EH (cell line): ENCODE data around the gene ZNF646.
A peak's percentile ranks its signal among the peaks of the same experiment; 100 is the strongest.

Source experiments
- DNase-seq: peaks from one replicate; pipeline ENCODE4 v3.0.0-alpha.2; 2015; ENCODE audit warnings: low read depth

ZNF646 gene

GRCh38 chr16:31073970-31074813 is at the start of gene ZNF646, which contains the start of gene ZNF668:
TSS of gene ZNF646 (plus strand) at chr16:31074422. CDS start at chr16:31076325, 1,903 bp downstream.
TSS of gene ZNF668 (minus strand) at chr16:31074240. CDS start at chr16:31064459, 9,781 bp downstream.
- DNase-seq = peak; percentile 99

- DNase-seq = no peak
Observed at GRCh38 chr16:31025339-31025738, 48.9 kb upstream of the ZNF646 start.

- no peak for DNase-seq
Observed at GRCh38 chr16:31029272-31029671, 45.0 kb upstream of the ZNF646 start.

GRCh38 chr16:31031276-31031675 is 42.9 kb upstream of the ZNF646 start:
- DNase-seq = no peak

- DNase-seq = peak; percentile 97
Observed at GRCh38 chr16:31032736-31033708, 41.2 kb upstream of the ZNF646 start, which contains the start of gene STX4. TSS of gene STX4 (plus strand) at chr16:31033558. CDS start at chr16:31033806, 248 bp downstream.

- DNase-seq = peak; percentile 87
Observed at GRCh38 chr16:31033709-31034492, 40.3 kb upstream of the ZNF646 start.

- DNase-seq = no peak
Observed at GRCh38 chr16:31036691-31037090, 37.5 kb upstream of the ZNF646 start.

GRCh38 chr16:31038993-31039392 is 35.2 kb upstream of the ZNF646 start:
- no peak for DNase-seq

GRCh38 chr16:31042866-31043265 is 31.4 kb upstream of the ZNF646 start:
- no peak for DNase-seq

GRCh38 chr16:31043352-31043751 is 30.9 kb upstream of the ZNF646 start:
- no peak for DNase-seq

- no peak for DNase-seq
Observed at GRCh38 chr16:31043898-31044481, 30.2 kb upstream of the ZNF646 start.

- no peak for DNase-seq
Observed at GRCh38 chr16:31050280-31051030, 23.8 kb upstream of the ZNF646 start.

- DNase-seq = peak; percentile 96
Observed at GRCh38 chr16:31052114-31052513, 22.1 kb upstream of the ZNF646 start.

- DNase-seq = no peak
Observed at GRCh38 chr16:31055613-31056012, 18.6 kb upstream of the ZNF646 start.

- no peak for DNase-seq
Observed at GRCh38 chr16:31061126-31061812, 13.0 kb upstream of the ZNF646 start.

- no peak for DNase-seq
Observed at GRCh38 chr16:31061813-31062440, 12.3 kb upstream of the ZNF646 start.

- DNase-seq = no peak
Observed at GRCh38 chr16:31063495-31063842, 10.8 kb upstream of the ZNF646 start.

GRCh38 chr16:31063843-31064611 is 10.2 kb upstream of the ZNF646 start:
- no peak for DNase-seq
